HG02943 (cell line): ENCODE data around the gene HCN1.
"Not testable (repeated sequence)": the region's sequence is repeated elsewhere in the genome, so short reads cannot be mapped to it uniquely, and the experiment has no call there.

ENCODE experiments used
- ATAC-seq: cut with Tn5 transposase; IDR thresholded peaks from one replicate; pipeline ENCODE4 v1.9.1; 2021; ENCODE audit warnings: mild to moderate bottlenecking, low read depth, moderate library complexity; ENCODE audit not compliant: unreplicated experiment

The HCN1 gene

DNA sequence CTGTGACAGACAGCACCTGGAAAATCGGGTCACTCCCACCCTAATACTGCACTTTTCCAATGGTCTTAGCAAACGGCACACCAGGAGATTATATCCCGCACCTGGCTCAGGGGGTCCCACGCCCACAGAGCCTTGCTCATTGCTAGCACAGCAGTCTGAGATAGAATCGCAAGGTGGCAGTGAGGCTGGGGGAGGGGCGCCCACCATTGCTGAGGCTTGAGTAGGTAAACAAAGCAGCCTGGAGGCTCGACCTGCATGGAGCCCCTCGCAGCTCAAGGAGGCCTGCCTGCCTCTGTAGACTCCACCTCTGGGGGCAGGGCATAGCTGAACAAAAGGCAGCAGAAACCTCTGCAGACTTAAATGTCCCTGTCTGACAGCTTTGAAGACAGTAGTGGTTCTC, 383.6 kb downstream of the HCN1 start:
- ATAC-seq, result not testable (repeated sequence)

DNA sequence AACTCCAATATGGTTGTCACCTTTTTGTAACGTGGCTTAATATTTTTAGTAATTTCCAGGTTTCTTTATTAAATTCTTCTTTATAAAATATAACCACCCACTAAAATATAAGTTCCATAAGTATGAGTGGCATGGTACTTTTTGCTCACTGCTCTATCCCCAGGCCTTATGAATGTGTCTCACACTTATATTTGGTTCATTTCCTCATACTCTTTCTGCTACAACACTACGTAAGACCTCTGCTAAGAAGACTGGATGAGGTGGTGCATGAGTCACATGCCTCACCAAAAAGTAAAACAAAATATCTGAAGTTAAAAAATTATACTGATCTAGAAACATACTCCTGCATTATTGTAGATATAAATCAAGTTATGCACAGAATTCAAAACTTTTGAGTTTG, 400.9 kb downstream of the HCN1 start:
- ATAC-seq, result no peak

DNA sequence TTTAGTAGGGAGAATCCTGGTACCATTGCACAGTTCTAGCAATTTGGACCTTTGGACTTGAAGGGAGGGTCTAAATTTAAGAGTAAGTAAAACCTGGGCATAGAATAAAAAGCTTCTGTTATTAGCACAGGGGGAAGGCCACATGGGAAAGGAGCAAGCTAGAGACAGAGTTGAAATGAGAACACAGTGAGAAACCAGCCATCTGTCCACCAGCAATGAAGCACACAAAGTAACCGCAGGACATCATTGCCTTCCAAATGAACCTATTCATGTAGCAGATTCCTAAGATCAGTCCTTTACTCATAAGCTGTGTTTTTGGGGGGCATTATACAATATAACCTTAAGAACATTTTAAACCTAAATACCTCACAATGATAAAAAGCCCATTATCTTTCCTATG, 407.4 kb downstream of the HCN1 start:
- no peak for ATAC-seq

DNA sequence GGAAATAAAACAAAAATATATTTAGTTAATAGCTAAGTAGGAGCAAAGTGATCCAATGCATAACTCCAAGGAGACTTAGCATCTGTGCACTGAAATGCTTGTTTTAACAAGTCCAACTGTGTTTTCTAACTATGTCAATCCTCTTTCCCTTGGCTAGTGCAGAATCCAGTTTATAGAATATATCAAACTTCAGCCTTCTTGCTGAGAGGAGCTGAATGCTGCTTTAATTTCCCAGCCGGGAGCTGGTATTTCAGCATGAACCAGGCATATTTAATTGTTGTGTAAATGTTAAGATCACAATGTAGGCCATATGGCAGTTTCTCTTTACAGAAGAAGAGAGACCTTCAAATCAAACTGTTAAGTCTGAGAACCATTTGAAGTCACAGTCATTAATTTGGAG, 411.7 kb downstream of the HCN1 start:
- ATAC-seq, result no peak

DNA sequence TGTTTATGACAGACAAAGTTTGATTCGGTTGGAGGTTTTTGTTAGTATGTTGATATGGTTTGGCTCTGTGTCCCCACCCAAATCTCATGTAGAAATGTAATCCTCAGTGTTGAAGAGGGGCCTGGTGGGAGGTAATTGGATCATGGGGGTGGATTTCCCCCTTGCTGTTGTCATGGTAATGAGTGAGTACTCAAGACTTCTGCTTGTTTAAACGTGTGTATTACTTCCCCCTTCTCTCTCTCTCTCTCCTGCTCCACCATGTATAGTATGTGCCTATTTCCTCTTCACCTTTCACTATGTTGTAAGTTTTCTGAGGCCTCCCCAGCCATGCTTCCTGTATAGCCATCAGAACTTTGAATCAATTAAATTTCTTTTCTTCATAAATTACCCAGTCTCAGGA, 415.1 kb downstream of the HCN1 start:
- no peak for ATAC-seq

DNA sequence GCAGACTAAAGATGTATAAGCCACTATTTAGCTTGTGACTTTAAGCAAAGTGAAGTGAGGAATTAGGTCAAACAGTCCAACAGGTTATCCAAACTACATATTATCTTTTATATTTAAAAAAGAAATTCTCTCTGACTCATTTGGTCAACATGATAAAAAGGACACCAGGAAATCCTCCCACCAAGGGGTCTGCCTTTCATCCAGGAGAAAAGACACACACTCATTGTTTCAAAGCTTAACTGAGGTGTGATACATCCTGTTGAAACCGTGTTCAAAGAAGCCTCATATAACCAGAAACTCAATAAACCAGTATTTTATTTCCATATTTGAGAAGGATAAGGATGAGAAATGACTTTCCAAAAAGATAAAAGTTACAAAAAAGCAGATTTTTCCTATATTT, 417.1 kb downstream of the HCN1 start:
- no peak for ATAC-seq

DNA sequence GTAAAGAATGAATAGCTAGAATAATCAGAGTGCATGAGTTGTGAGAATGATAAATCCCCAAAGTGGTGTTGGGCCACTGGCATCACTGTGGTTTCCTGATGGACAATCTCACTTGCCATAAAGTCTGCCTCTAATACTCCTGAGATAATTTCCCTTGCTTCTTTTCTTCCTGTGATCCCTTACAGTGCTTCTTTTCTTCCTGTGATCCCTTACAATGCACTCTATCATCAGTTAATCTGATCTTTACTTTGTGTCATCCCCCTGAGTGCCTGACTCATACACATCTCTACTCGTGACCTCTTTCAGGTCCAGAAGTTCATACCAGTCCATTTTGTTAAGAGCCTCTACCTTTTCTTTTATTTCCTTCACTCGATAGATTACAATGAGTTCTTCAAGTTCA, 418.3 kb downstream of the HCN1 start:
- ATAC-seq, result no peak

DNA sequence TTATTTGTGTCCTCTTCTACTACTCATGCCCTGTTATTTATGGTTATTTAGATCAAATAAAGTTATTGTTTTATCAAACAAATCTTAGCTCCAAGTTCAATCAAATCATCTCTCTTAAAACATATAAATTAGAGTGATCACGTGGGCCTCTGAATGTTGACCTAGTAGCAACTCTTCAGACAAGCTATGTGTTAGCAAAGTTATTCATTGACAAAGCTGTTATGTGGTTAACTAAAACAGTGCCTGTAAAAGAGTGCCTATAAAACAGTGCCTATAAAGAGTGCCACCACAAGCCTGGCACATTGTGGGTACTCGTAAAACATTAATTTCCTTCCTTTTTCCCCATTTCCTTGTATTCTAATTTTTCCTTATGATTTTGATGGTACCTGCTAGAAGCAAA, 421.9 kb downstream of the HCN1 start:
- ATAC-seq, result no peak

DNA sequence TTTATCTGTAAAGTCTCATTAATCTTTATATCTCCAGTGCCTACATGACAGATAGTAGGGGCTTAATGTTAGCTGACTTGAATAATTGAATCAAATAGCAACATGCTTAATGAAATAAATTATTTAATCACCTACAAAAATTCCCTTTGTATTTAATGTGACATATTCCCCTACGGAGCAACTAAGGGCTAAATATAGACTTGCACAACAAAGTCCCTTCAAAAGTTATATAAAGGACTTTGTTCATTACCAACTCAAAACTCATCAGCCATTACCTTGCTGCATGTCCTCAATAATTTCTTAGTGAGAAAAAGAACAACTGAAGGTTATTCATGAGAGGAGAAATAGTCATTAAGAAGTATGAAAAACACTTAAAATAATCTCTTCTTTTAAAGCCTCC, 424.6 kb downstream of the HCN1 start:
- ATAC-seq, result no peak

DNA sequence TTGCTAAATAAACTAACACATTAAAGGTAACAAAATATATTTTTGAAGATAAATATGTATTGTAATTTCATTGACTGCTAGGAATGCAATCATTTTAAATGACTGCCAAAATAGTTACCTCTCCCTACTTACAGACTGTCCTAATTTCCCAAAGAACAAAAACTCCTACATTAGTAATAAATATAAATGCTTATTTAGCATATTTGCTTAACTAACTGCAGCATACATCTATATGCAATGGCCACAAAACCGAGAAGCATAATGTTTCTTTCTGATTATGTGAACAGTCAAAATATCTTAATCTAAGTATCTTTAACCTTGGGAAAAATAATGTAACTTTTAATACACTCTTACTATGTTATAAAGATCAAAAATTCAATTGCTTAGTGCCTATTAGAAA, 431.7 kb downstream of the HCN1 start:
- no peak for ATAC-seq

DNA sequence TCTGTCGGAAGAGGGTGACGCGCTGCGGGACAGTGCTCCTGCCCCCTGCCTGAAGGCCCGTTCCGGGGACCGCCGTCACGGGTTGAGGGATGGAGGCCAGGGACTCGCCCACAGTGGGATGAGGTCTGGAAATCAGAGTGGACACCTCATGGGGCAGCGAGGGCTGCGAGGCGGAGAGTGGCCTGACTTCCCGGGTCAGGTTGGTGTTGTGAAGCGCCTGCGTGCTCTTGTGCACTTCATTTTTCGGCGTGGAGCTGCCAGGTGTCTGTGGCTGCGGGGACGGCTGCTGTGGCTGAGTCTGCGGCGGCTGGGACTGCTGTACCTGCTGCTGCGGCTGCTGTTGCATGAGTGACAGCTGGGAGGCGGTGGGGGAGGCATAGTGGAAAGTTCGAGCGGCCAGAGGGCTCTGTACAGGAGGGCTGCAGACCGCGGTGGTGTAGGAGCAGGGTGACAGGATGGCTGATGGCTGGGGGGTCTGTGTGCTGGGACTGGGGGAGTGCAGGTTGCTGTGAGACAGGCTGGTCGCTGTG, 434.1 kb downstream of the HCN1 start:
- ATAC-seq, result no peak

DNA sequence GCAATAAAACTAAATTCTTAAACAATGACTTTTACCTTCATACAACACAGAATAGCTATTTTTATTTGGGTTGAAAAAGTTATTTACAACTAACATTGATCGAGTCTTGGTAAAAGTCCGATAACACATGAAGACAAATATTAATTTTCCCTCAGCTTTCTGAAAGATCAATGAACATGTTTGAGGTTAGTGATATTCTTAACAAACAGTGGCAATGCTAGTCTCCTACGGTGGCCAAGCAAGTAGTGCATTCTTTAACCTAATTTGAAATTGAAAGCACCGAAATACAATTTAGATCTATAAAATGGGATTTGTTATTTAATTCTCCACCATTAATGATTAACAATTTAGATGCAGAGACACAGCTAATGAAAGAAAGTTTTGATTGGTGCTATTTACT, 435.1 kb downstream of the HCN1 start:
- no peak for ATAC-seq

DNA sequence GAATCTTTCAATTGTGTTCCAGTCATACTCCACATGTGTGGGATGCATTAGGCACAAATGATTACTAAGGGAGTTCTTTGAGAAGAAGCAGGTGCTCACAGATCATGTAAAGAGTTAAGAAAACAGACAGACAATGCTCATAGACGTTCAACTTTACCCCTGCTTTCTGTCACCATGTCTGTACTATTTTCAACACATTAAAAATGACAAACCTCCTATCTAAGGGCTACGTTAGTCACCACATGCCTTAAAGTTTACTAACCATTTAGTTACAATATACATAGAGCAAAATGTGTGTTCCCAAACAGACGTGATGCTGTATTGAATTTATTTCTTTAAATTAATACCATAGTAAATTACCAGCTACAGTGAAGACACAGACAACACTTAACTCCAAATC, 435.9 kb downstream of the HCN1 start:
- ATAC-seq, result no peak

DNA sequence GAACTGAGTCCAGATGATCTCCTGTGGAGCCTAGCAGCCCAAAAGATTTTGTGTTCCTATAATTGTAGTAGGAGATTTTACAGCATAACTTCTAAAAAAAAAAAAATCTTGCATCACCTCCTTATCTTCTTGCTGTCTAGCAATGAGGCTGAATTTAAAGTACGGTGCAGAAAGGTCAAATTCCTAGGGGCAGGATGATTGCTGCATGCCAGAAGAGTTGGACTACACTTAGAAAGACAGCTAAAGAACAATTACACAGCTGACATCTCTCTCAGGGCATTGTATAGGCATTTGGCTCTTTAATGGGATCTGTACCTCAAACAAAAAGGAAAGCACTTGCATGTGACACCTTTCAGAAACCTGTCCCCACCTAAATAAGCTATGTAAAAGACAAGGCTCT, 443.2 kb downstream of the HCN1 start:
- no peak for ATAC-seq

DNA sequence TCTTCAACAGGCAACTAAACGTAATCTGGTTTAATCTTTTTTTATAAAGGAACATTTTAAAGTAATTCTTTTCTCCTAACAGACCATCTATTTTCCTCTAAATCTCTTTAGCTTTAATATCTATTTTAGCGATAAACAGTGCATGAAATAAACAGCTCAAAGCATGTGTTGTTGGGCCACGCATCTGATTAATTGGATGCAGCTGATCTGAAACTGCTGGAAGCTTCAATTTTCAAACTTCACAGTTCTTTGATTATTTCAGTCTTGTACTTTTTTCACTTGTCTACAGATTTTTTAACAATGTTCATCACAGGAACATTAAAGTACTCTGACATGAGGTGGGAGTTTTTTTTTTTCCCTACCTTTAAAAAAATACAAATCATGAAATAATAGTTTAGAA, 443.6 kb downstream of the HCN1 start:
- no peak for ATAC-seq

DNA sequence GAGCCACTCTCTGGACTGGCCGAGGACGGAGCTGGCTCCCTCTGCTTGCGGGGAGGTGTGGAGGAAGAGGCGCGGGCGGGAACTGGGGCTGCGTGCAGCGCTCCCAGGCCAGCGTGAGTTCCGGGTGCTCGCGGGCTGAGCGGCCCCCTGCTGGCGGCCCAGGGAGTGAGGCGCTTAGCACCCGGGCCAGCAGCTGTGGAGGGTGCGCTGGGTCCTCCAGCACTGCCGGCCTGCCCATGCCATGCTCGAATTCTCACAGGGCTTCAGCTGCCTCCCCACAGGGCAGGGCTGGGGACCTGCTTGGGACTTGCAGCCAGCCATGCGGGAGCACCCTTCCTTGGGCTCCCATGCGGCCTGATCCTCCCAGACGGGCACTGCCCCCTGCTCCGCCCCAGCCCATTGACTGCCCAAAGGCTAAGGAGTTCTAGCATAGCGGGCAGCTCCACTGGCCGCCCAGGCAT, 470.6 kb downstream of the HCN1 start:
- no peak for ATAC-seq

DNA sequence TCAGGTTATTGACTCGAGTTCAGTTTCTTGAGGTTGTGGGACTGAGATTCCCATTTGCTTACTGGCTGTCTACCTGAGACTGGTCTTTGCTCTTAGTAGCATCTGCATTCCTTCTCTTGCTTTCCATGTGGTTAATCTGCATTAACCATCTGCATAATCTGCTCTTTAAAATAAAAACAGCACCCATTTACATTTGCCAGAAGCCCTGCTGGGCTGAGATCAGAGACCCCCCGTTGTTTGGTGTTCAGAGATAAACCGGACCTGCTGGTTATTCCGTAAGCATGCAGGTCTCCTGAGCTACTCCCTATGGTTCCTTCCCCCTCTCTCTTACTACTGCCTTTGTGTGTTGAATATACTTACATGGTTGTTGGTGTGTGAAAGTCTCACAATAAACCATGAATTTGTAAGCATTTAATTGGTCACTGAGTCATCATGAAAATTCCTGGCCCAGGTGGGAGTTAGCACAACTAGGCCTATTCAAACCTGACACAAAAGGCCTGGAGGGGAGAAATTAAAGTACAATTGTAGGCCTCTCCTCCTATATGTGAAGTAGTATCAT, 490.7 kb downstream of the HCN1 start:
- no peak for ATAC-seq
